HG02973 (cell line): Measurements from ENCODE around the gene KRT82.

Experiments used
- ATAC-seq: cut with Tn5 transposase; IDR thresholded peaks from one replicate; pipeline ENCODE4 v1.9.1; 2021; ENCODE audit warnings: moderate library complexity; ENCODE audit not compliant: unreplicated experiment

Gene KRT82

GRCh38 chr12:52389313-52390207, 16.6 kb downstream of the KRT82 start:
- no peak for ATAC-seq

GRCh38 chr12:52387859-52388258, 18.3 kb downstream of the KRT82 start:
- ATAC-seq = no peak

- no peak for ATAC-seq
Observed at GRCh38 chr12:52385226-52385702, 20.9 kb downstream of the KRT82 start, which contains the start of gene KRT84. Gene KRT84, minus strand, starts transcription at chr12:52385652. Its CDS starts 67 bp downstream, at chr12:52385585.

- no peak for ATAC-seq
Observed at GRCh38 chr12:52383331-52383730, 22.8 kb downstream of the KRT82 start.

- ATAC-seq = no peak
Observed at GRCh38 chr12:52382854-52383253, 23.3 kb downstream of the KRT82 start.

- no peak for ATAC-seq
Observed at GRCh38 chr12:52381206-52381605, 24.9 kb downstream of the KRT82 start.

GRCh38 chr12:52380271-52380694, 25.9 kb downstream of the KRT82 start:
- no peak for ATAC-seq

GRCh38 chr12:52379536-52379935, 26.6 kb downstream of the KRT82 start:
- ATAC-seq = no peak

- ATAC-seq = no peak
Observed at GRCh38 chr12:52378091-52378490, 28.0 kb downstream of the KRT82 start.

GRCh38 chr12:52377266-52377665, 28.9 kb downstream of the KRT82 start:
- ATAC-seq = no peak

- ATAC-seq = no peak
Observed at GRCh38 chr12:52372216-52373154, 33.6 kb downstream of the KRT82 start.

- ATAC-seq = no peak
Observed at GRCh38 chr12:52371716-52372115, 34.4 kb downstream of the KRT82 start.

GRCh38 chr12:52370926-52371608, 35.1 kb downstream of the KRT82 start:
- no peak for ATAC-seq

GRCh38 chr12:52369809-52370208, 36.3 kb downstream of the KRT82 start:
- no peak for ATAC-seq

- no peak for ATAC-seq
Observed at GRCh38 chr12:52369211-52369610, 36.9 kb downstream of the KRT82 start.

- no peak for ATAC-seq
Observed at GRCh38 chr12:52368508-52368907, 37.6 kb downstream of the KRT82 start.

- no peak for ATAC-seq
Observed at GRCh38 chr12:52367876-52368275, 38.3 kb downstream of the KRT82 start.

- no peak for ATAC-seq
Observed at GRCh38 chr12:52366738-52367485, 39.2 kb downstream of the KRT82 start, which contains the start of gene KRT85. Gene KRT85, minus strand, starts transcription at chr12:52367481. Its CDS starts 76 bp downstream, at chr12:52367405.

GRCh38 chr12:52364901-52365489, 41.1 kb downstream of the KRT82 start:
- no peak for ATAC-seq

- no peak for ATAC-seq
Observed at GRCh38 chr12:52364061-52364460, 42.1 kb downstream of the KRT82 start.
